Frontal cortex (tissue), 4 donors: Measurements from ENCODE around the gene KCNQ2. TPM values are rescaled to one million over a fixed set of nuclear protein-coding genes. Genes with fewer than 3 reads are reported as not detected.
"Not testable (repeated sequence)": the region's sequence is repeated elsewhere in the genome, so short reads cannot be mapped to it uniquely, and the experiment has no call there.

Experiments
- DNase-seq, 2 donors: peaks; one replicate each; pipeline ENCODE4 v3.0.0; 2012; ENCODE audit warnings: low spot score in 2 of 2
- FAIRE-seq: peaks from 2 replicates; lab custom pipeline; 2012; peaks lifted over from hg19 to GRCh38; lab: Jason Lieb, UNC
- total RNA-seq: library from RNA; depleted of rRNA; stranded (reverse); fragments of >200 nt; gene quantifications from one replicate; pipeline ENCODE4 v1.2.3, GENCODE V29; 2014
- donor health status: control.
- donor health status: control.
- donor health status: control.

The KCNQ2 gene
- total RNA-seq, 1 donor from 2014 or later, result 159 TPM

GRCh38 chr20:63492518-63492917 lies 20.1 kb upstream of the KCNQ2 start:
- no peak for DNase-seq
- FAIRE-seq, result no peak

GRCh38 chr20:63491635-63492230 lies 19.3 kb upstream of the KCNQ2 start:
- FAIRE-seq, result no peak
- no peak for DNase-seq

- DNase-seq, result no peak
- FAIRE-seq, result no peak
Measured at GRCh38 chr20:63491078-63491477, 18.6 kb upstream of the KCNQ2 start.

- no peak for FAIRE-seq
- DNase-seq, result no peak
Measured at GRCh38 chr20:63490416-63490815, 18.0 kb upstream of the KCNQ2 start.

- DNase-seq (no peak), FAIRE-seq (no peak)
Measured at GRCh38 chr20:63488315-63489251, 16.1 kb upstream of the KCNQ2 start.

GRCh38 chr20:63487781-63488241 lies 15.4 kb upstream of the KCNQ2 start:
- no peak for DNase-seq
- FAIRE-seq, result no peak

- FAIRE-seq (no peak), DNase-seq (no peak)
Measured at GRCh38 chr20:63487116-63487764, 14.8 kb upstream of the KCNQ2 start.

- no peak for FAIRE-seq
- DNase-seq, result no peak
Measured at GRCh38 chr20:63486300-63486855, 13.9 kb upstream of the KCNQ2 start.

- FAIRE-seq (no peak), DNase-seq (no peak)
Measured at GRCh38 chr20:63484651-63485403, 12.4 kb upstream of the KCNQ2 start.

GRCh38 chr20:63484236-63484635 lies 11.8 kb upstream of the KCNQ2 start:
- no peak for FAIRE-seq

GRCh38 chr20:63483834-63484233 lies 11.4 kb upstream of the KCNQ2 start:
- DNase-seq (no peak), FAIRE-seq (no peak)

More at GRCh38 chr20:63484236-63484635, 11.8 kb upstream of the KCNQ2 start:
- no peak for DNase-seq

GRCh38 chr20:63482021-63482587 lies 9.6 kb upstream of the KCNQ2 start:
- no peak for DNase-seq
- FAIRE-seq, result no peak

GRCh38 chr20:63481503-63481902 lies 9.0 kb upstream of the KCNQ2 start:
- FAIRE-seq (no peak), DNase-seq (no peak)

- not testable (repeated sequence) for DNase-seq, FAIRE-seq
Measured at GRCh38 chr20:63479695-63480419, 7.4 kb upstream of the KCNQ2 start.

GRCh38 chr20:63478346-63479302 lies 6.2 kb upstream of the KCNQ2 start:
- FAIRE-seq (no peak), DNase-seq (no peak)

- FAIRE-seq, result no peak
- no peak for DNase-seq
Measured at GRCh38 chr20:63477944-63478343, 5.5 kb upstream of the KCNQ2 start.

- no peak for FAIRE-seq
- DNase-seq, result no peak
Measured at GRCh38 chr20:63477061-63477616, 4.7 kb upstream of the KCNQ2 start.
